Lung (tissue), 12 donors: ENCODE measurements around the gene ENTHD1. TPM values are rescaled to one million over a fixed set of nuclear protein-coding genes. Genes with fewer than 3 reads are reported as not detected.

ENCODE experiments used
- ATAC-seq: fragments of 200-7000 bp; cut with Tn5 transposase; one replicate; pipeline ENCODE4 v1.9.1; 2020; ENCODE audit warnings: moderate number of reproducible peaks; ENCODE audit not compliant: insufficient read depth, low FRiP score
- DNase-seq, 3 donors: peaks; one replicate each; pipeline ENCODE4 v3.0.0-alpha.2; 2013 to 2017
- H3K27ac ChIP-seq, 2 donors: one replicate each; pipeline ENCODE4 v1.5.1; 2013; ENCODE audit warnings: mild to moderate bottlenecking in 2 of 2, moderate library complexity in 2 of 2, control low read depth in 1 of 2, inconsistent platforms in 1 of 2, low read depth in 1 of 2, low read length in 1 of 2
- H3K27me3 ChIP-seq, 3 donors: one replicate each; pipeline ENCODE4 v1.5.1; 2013; ENCODE audit warnings: low read length in 2 of 3; ENCODE audit not compliant: control insufficient read depth in 3 of 3, insufficient read depth in 3 of 3
- H3K36me3 ChIP-seq, 4 donors: one replicate each; pipeline ENCODE4 v1.5.1; 2013; ENCODE audit warnings: low read length in 4 of 4, mild to moderate bottlenecking in 1 of 4, moderate library complexity in 1 of 4; ENCODE audit not compliant: control insufficient read depth in 4 of 4, insufficient read depth in 4 of 4
- H3K4me1 ChIP-seq, 5 donors: one replicate each; pipeline ENCODE4 v1.5.1; 2013; ENCODE audit warnings: low read length in 5 of 5, mild to moderate bottlenecking in 2 of 5, moderate library complexity in 1 of 5; ENCODE audit not compliant: control insufficient read depth in 5 of 5, insufficient read depth in 5 of 5
- H3K4me3 ChIP-seq: one replicate; pipeline ENCODE4 v1.5.1; 2013; ENCODE audit warnings: mild to moderate bottlenecking, control low read depth, moderate library complexity
- H3K9ac ChIP-seq, 2 donors: one replicate each; pipeline ENCODE4 v1.5.1; 2013; ENCODE audit warnings: low read length in 2 of 2, control low read depth in 1 of 2; ENCODE audit not compliant: insufficient read depth in 1 of 2
- H3K9me3 ChIP-seq, 4 donors: one replicate each; pipeline ENCODE4 v1.5.1; 2013; ENCODE audit warnings: low read length in 3 of 4, mild to moderate bottlenecking in 1 of 4, moderate library complexity in 1 of 4; ENCODE audit not compliant: control insufficient read depth in 4 of 4, insufficient read depth in 3 of 4
- WGBS, 2 donors: extraction: QIAGEN DNeasy Blood & Tissue Kit; methylation state at CpG; one replicate each; pipeline ENCODE4 v1.1.7; 2013; 5-methylcytosine and 5-hydroxymethylcytosine counted together
- polyA plus RNA-seq, 2 donors: library from polyadenylated mRNA; stranded (reverse); fragments of 200-250 nt; gene quantifications; one replicate each; pipeline ENCODE4 v1.2.1, GENCODE V29; 2013
- total RNA-seq, 2 donors: library from RNA; depleted of rRNA in 1 of 2; stranded (reverse); fragments of >200 nt in 1 of 2; gene quantifications; one replicate each; pipeline ENCODE4 v1.2.1, GENCODE V29; 2014 to 2021
- TF ChIP-seq, protein P1 (sequence below): IDR thresholded peaks from 2 replicates; pipeline ENCODE4 v1.5.1; 2012; ENCODE audit warnings: mild to moderate bottlenecking; ENCODE audit errors: control extremely low read depth, extremely low read depth
- donor health status: control.
- donor health status: control.
- donor health status: Bipolar disorder and iron deficiency.
- donor health status: healthy.
- donor health status: DM: yes; HTN: yes; CAD: no.

ENTHD1 gene
- total and polyA plus RNA-seq, 4 donors, result 0.04 to 0.15 TPM; not detected in 2

DNA sequence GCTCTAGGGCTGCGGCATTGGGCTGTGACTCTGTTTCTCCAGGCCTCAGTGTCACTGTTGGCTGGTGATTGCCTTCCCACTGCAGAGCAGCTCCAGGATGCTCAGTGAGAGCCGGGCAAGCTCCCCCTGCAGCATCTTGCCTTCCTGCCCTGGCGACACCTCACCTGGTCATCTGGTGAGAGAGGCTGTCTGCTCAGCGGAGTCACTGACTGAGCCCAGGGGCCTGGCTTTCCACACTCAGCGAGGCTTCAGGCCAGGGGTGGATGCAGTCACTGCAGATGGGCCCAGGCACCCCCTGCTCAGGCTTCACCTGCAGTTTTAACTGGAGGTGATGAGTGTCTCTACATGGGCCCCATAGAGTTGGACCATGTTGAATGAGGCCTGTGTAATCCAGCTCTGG lies 186.2 kb downstream of the ENTHD1 start:
- H3K4me3 ChIP-seq, result no peak overlapping the region
- peaks cover 0 to 28% (median 13%) of the 10 kb centered on the region in 5 donors for H3K4me1 ChIP-seq
- H3K9me3 ChIP-seq, result peaks cover 0 to 2% (median 0%) of the 10 kb centered on the region in 4 donors
- DNase-seq (no peak), ATAC-seq (no peak)
- peaks cover 4 to 10% (median 8%) of the 10 kb centered on the region in 3 donors for H3K27me3 ChIP-seq
- no peak overlapping the region for H3K9ac ChIP-seq
- TF ChIP-seq, protein P1, sequence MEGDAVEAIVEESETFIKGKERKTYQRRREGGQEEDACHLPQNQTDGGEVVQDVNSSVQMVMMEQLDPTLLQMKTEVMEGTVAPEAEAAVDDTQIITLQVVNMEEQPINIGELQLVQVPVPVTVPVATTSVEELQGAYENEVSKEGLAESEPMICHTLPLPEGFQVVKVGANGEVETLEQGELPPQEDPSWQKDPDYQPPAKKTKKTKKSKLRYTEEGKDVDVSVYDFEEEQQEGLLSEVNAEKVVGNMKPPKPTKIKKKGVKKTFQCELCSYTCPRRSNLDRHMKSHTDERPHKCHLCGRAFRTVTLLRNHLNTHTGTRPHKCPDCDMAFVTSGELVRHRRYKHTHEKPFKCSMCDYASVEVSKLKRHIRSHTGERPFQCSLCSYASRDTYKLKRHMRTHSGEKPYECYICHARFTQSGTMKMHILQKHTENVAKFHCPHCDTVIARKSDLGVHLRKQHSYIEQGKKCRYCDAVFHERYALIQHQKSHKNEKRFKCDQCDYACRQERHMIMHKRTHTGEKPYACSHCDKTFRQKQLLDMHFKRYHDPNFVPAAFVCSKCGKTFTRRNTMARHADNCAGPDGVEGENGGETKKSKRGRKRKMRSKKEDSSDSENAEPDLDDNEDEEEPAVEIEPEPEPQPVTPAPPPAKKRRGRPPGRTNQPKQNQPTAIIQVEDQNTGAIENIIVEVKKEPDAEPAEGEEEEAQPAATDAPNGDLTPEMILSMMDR, result no peak
- no peak overlapping the region for H3K27ac ChIP-seq
- 93 to 100% methylated on average over 5 of the region's 5 CpGs for WGBS, 2 donors
- H3K36me3 ChIP-seq, result no peaks in the 10 kb centered on the region

DNA sequence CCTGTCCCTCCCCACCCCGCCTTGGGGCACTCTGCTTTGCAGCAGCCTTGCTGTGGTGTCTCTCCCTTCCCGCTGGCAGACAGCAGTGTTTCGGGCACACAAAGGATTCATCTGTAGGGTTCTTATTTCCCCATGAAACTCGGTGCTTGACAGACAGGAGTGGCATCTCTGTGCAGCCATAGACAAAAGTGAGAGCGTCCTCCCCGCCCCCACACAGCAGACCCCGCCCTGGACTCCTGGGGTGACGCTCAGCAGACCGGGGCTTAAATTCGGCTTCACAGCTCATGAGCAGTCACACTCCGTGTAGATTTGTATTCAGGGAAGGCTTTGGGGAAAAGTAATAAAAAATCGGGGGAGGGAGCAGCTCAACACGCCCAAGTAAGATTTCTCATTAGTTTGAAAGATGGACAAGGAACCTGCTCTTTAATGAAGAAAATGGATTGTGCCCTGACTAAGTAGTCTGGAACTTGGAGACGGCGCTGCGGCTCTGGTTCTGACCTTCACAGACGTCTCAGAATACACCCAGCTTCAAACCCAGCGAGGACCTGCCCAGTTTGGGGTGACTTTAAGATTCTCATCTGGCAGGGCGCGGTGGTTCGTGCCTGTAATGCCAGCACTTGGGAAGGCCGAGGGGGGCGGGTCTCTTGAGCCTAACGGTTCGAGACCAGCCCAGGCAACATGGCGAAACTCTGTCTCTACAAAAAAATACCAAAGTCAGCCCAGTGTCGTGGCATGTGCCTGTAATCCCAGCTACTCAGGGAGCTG lies 187.0 kb downstream of the ENTHD1 start:
- Histone ChIP-seq H3K27me3 (peaks cover 4 to 8% (median 5%) of the 10 kb centered on the region in 3 donors), H3K4me3 (no peak overlapping the region), H3K27ac (no peak overlapping the region), H3K9me3 (peaks cover 0 to 2% (median 0%) of the 10 kb centered on the region in 4 donors), H3K36me3 (no peaks in the 10 kb centered on the region), H3K4me1 (peaks cover 0 to 28% (median 13%) of the 10 kb centered on the region in 5 donors), H3K9ac (no peak overlapping the region)
- ATAC-seq (no peak), DNase-seq (no peak)
- TF ChIP-seq, protein P1, result no peak
- 79 to 84% methylated on average over 27 of the region's 27 CpGs for WGBS, 2 donors

DNA sequence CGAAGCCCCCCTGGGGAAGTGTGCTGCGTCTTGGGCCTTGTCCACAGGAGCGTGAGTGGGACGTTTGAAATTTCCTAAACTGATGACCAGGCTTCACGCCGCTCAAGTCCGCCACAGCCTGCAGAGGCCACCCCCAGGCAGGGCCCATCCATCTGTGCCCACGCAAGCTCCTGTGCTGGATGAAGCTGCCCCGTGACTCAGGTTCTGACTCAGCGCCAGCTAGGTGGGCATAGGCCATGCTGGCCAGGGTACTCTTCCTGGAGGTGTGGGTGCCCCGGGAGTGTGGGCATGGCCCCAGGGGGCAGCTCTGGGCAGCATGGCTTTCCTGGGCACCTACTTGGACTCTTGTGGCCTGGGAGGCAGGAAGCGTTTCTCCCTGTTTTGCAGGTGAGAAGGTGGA lies 188.2 kb downstream of the ENTHD1 start:
- H3K36me3 ChIP-seq, result no peaks in the 10 kb centered on the region
- WGBS, 2 donors, result 94 to 96% methylated on average over 12 of the region's 12 CpGs
- H3K4me1 ChIP-seq, result peaks cover 0 to 21% (median 8%) of the 10 kb centered on the region in 5 donors
- no peak overlapping the region for H3K27ac ChIP-seq
- no peak overlapping the region for H3K9ac ChIP-seq
- DNase-seq (no peak), ATAC-seq (no peak)
- peaks cover 0 to 8% (median 4%) of the 10 kb centered on the region in 3 donors for H3K27me3 ChIP-seq
- peaks cover 0 to 2% (median 0%) of the 10 kb centered on the region in 4 donors for H3K9me3 ChIP-seq
- H3K4me3 ChIP-seq, result no peak overlapping the region
- TF ChIP-seq, protein P1, result no peak
